ENCODE measurements around the gene HEPH. TPM values are rescaled to one million over a fixed set of nuclear protein-coding genes. Genes with fewer than 3 reads are reported as not detected.

HEPH gene
- total RNA-seq, 4 donors from 2014 or later: 0.49 to 7.0 (median 4.4) TPM

- no peak for TF ChIP-seq CTCF (IDR thresholded peaks at IDR 0.05; ENCODE audit: low read depth)
Measured at GRCh38 chrX:66191563-66191962, 27.5 kb downstream of the HEPH start.

GRCh38 chrX:66193821-66194220 lies 29.8 kb downstream of the HEPH start:
- TF ChIP-seq CTCF (IDR thresholded peaks at IDR 0.05; ENCODE audit: low read depth): no peak

- TF ChIP-seq CTCF (IDR thresholded peaks at IDR 0.05; ENCODE audit: low read depth): no peak
Measured at GRCh38 chrX:66200050-66200664, 36.1 kb downstream of the HEPH start.

GRCh38 chrX:66200855-66201795 lies 37.1 kb downstream of the HEPH start:
- no peak for TF ChIP-seq CTCF (IDR thresholded peaks at IDR 0.05; ENCODE audit: low read depth)

GRCh38 chrX:66203114-66203513 lies 39.1 kb downstream of the HEPH start:
- TF ChIP-seq CTCF (IDR thresholded peaks at IDR 0.05; ENCODE audit: low read depth): no peak

- no peak for TF ChIP-seq CTCF (IDR thresholded peaks at IDR 0.05; ENCODE audit: low read depth)
Measured at GRCh38 chrX:66221856-66222255, 57.8 kb downstream of the HEPH start.

GRCh38 chrX:66232296-66232695 lies 68.2 kb downstream of the HEPH start:
- TF ChIP-seq CTCF (IDR thresholded peaks at IDR 0.05; ENCODE audit: low read depth): no peak
